Mammary epithelial cell (primary cell): ENCODE measurements around the gene SERPINB6.

Source experiments
- CTCF ChIP-seq, 2 donors: IDR thresholded peaks in 1 of 2; conservative IDR thresholded peaks in 1 of 2; 2 replicates each; pipeline ENCODE4 v1.5.1; 2011 to 2012; ENCODE audit warnings: inconsistent platforms in 2 of 2, low read length in 2 of 2, mild to moderate bottlenecking in 2 of 2, control low read depth in 1 of 2, low read depth in 1 of 2; ENCODE audit not compliant: insufficient read depth in 1 of 2; ENCODE audit errors: extremely low read depth in 1 of 2
- EZH2 ChIP-seq: IDR thresholded peaks from 2 replicates; pipeline ENCODE4 v1.6.1; 2012; ENCODE audit warnings: low read length, inconsistent platforms, borderline replicate concordance

GRCh38 chr6:3007571-3007970 lies 36.2 kb upstream of the SERPINB6 start:
- TF ChIP-seq CTCF (conservative IDR thresholded peaks at IDR 0.05 in 1 of 2, IDR thresholded peaks at IDR 0.05 in 1 of 2; ENCODE audit: extremely low read depth in 1 of 2, insufficient read depth in 1 of 2, low read depth in 1 of 2, low read length in 2 of 2): no peak
- TF ChIP-seq EZH2: no peak
